MG63 (cell line): ENCODE measurements around the gene SGSM2. TPM values are rescaled to one million over a fixed set of nuclear protein-coding genes. Genes with fewer than 3 reads are reported as not detected.
A peak's percentile ranks its signal among the peaks of the same experiment; 100 is the strongest.

Experiments used
- DNase-seq: peaks from one replicate; pipeline ENCODE4 v3.0.0-alpha.2; 2020
- H3K27me3 ChIP-seq: fragments of 250-450 bp; sonication (Bioruptor Pico); 2 replicates; pipeline ENCODE4 v1.5.1; 2020; ENCODE audit warnings: mild to moderate bottlenecking, moderate library complexity
- H3K36me3 ChIP-seq: fragments of 250-450 bp; sonication (Bioruptor Pico); 2 replicates; pipeline ENCODE4 v1.5.1; 2020; ENCODE audit warnings: mild to moderate bottlenecking, moderate library complexity
- H3K4me3 ChIP-seq: fragments of 250-450 bp; sonication (Bioruptor Pico); 2 replicates; pipeline ENCODE4 v1.5.1; 2020; ENCODE audit warnings: mild to moderate bottlenecking, moderate library complexity
- H3K9me3 ChIP-seq: fragments of 250-450 bp; sonication (Bioruptor Pico); 2 replicates; pipeline ENCODE4 v1.5.1; 2020; ENCODE audit warnings: mild to moderate bottlenecking, moderate library complexity
- total RNA-seq: library from RNA; depleted of rRNA; stranded (reverse); fragments of >200 nt; shearing (Covaris generic); gene quantifications from 2 replicates; pipeline ENCODE4 v1.2.3, GENCODE V29; 2014; ENCODE audit warnings: low replicate concordance

The SGSM2 gene
- total RNA-seq, 1 experiment from 2014 or later, result 9.6 TPM

- H3K9me3 ChIP-seq, result no peaks in the 10 kb centered on the region
Measured at GRCh38 chr17:2319051-2319450, 18.2 kb upstream of the SGSM2 start.

DNA sequence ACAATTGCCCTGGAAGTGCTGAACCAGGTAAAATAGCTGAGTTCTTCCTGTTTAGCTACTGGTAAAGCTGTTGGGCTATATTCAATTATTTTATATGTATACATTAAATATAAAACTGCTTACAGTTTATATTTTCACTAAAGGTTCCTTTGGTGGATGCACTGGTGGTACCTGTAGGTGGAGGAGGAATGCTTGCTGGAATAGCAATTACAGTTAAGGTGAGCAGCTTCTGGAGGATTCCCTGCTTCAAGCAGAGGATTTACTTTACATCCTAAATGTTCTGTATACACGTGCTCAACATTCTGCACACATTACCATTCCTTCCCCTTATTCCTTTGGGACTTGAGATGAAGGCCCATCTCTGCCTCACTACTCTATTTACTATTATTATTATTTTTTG is 15.9 kb upstream of the SGSM2 start:
- Histone ChIP-seq H3K36me3 (peaks cover 39% of the 10 kb centered on the region), H3K9me3 (no peaks in the 10 kb centered on the region)

More at GRCh38 chr17:2319051-2319450, 18.2 kb upstream of the SGSM2 start:
- no peak for DNase-seq
- Histone ChIP-seq H3K4me3 (no peak overlapping the region), H3K27me3 (no peaks in the 10 kb centered on the region), H3K36me3 (peaks cover 20% of the 10 kb centered on the region)

GRCh38 chr17:2323629-2324314 is 13.5 kb upstream of the SGSM2 start:
- Histone ChIP-seq H3K36me3 (peaks cover 46% of the 10 kb centered on the region), H3K9me3 (no peaks in the 10 kb centered on the region), H3K4me3 (no peak overlapping the region), H3K27me3 (no peaks in the 10 kb centered on the region)
- DNase-seq, result no peak

More for the DNA sequence above, 15.9 kb upstream of the SGSM2 start:
- H3K4me3 ChIP-seq, result no peak overlapping the region
- DNase-seq, result no peak
- H3K27me3 ChIP-seq, result no peaks in the 10 kb centered on the region

DNA sequence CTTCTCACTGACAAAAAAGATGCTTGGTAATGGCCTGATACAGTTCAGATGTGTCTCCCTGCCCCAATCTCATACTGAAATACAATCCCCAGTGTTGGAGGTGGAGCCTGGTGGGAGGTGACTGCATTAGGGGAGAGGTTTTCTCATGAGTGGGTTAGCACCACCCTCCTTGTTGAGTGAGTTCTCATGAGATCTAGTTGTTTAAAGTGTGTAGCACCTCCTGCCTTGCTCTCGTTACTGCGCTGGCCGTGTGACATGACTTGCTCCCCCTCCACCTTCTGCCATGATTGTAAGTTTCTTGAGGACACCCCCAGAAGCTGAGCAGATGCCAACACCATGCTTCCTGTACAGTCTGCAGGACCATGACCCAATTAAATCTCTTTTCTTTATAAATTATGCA is 6.0 kb upstream of the SGSM2 start:
- H3K9me3 ChIP-seq, result no peaks in the 10 kb centered on the region
- no peaks in the 10 kb centered on the region for H3K27me3 ChIP-seq
- H3K36me3 ChIP-seq, result peaks cover 73% of the 10 kb centered on the region
- DNase-seq, result no peak
- H3K4me3 ChIP-seq, result no peak overlapping the region

DNA sequence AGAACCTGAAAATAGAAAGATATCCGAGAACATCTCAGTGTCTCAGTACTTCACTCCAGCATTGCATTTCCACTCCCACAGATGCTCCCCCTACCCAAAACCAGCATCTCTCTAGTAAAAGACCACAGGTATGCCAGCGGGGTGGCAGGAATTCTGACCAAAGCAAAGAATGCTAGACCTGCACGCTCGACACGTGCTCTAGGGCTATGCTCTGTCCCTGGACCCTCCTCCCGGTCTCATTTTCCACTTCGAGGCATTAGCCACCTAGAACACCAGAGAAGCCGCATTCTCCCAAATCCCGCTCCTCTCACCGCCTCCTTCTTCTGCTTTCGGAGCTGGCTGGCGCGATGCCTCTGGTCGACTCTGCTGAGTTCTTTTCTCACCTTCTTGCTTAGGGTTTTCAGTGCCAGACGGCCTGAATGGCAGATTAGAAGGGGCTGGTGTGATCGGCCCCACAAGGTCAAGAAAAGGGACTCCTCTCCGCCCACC is 1.5 kb upstream of the SGSM2 start:
- no peak for DNase-seq
- Histone ChIP-seq H3K9me3 (no peaks in the 10 kb centered on the region), H3K27me3 (no peaks in the 10 kb centered on the region), H3K36me3 (peaks cover 50% of the 10 kb centered on the region), H3K4me3 (peak overlapping the region; percentile 90)

DNA sequence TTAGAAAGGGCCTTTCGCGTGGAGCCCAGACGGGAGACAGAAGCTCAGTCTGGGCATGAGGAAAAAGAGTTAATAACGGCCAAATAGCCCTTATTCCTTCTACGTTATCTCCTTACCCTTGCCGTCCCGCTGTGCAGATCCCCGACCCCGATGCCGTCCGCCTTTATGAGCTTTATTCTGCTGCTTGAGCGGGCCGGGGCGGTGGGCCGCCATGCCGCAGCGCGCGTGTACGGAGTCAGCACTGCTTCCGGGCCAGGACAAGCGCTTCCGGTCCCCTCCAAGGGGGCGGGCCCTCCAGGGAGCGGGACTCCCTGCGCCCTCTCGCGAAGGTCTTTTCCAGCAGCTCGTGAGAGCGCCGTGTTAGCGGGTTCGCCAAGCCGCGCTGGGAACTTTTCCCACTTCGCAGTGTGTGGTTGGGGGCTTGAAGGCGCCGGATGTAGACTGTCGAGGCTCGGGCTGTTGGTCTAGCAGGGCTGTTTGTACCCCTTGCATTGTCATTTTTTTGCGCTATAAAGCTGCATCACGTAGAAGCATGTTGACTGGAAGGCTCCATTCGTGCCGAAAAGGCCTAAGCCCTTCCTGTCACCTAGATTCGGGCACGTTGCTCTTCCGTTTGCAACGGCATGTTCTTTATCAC is 968 bp upstream of the SGSM2 start, which contains the start of gene TSR1:
Gene TSR1, minus strand, starts transcription at position 243 of the 637 bp plus-strand sequence. Its CDS starts 30 bp downstream, at position 213.
- H3K9me3 ChIP-seq, result no peaks in the 10 kb centered on the region
- DNase-seq, result peak; percentile 90
- peaks cover 44% of the 10 kb centered on the region for H3K36me3 ChIP-seq
- H3K27me3 ChIP-seq, result no peaks in the 10 kb centered on the region
- H3K4me3 ChIP-seq, result peak within 1 kb of the TSS; percentile 90

DNA sequence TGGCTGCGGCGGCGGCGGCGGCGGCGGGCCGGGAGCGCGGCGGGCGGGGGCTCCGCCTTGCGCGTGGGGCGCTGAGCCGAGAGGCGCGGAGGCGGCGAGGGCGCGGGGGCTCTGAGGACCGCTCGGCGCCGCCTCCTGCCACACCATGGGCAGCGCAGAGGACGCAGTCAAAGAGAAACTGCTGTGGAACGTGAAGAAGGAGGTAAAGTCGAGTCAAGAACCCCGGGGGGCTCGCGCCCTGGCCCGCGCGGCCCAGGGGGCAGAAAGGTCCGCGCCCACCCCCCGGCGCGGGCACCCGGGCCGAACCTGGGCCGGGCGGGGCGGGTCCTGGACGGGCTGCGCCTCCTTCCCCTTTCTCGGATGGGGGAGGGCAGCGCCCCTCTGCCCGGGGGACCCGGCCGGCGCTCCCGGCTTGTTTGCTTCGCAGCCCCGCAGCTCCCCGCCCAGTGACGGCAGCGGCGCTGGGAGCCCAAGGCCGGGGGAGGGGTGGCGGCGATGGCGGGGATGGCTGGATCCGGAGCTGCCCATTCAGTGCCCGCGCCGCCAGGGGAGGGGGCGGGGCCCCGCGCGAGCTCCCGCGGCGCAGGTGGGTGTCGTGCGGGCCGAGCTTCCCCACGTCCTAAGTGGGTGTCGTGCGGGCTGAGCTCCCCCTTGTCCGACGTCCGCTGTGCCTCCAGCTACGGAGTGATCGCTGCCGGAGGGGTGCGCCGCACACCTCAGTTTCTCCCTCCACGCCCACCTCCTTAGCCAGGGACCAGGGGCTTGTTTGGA is 428 bp downstream of the SGSM2 start:
- no peaks in the 10 kb centered on the region for H3K9me3 ChIP-seq

GRCh38 chr17:2338315-2338657 is 985 bp downstream of the SGSM2 start:
- peaks cover 26% of the 10 kb centered on the region for H3K36me3 ChIP-seq
- DNase-seq, result no peak
- no peaks in the 10 kb centered on the region for H3K27me3 ChIP-seq
- H3K9me3 ChIP-seq, result no peaks in the 10 kb centered on the region
- peak overlapping the region; percentile 90 for H3K4me3 ChIP-seq

More for the DNA sequence above, 428 bp downstream of the SGSM2 start:
- Histone ChIP-seq H3K4me3 (peak overlapping the region; percentile 90), H3K27me3 (no peaks in the 10 kb centered on the region), H3K36me3 (peaks cover 31% of the 10 kb centered on the region)
- peak; percentile 63 for DNase-seq

- no peak overlapping the region for H3K4me3 ChIP-seq
- no peaks in the 10 kb centered on the region for H3K9me3 ChIP-seq
- no peaks in the 10 kb centered on the region for H3K27me3 ChIP-seq
- no peak for DNase-seq
- no peaks in the 10 kb centered on the region for H3K36me3 ChIP-seq
Measured at GRCh38 chr17:2343421-2343820, 6.1 kb downstream of the SGSM2 start.

DNA sequence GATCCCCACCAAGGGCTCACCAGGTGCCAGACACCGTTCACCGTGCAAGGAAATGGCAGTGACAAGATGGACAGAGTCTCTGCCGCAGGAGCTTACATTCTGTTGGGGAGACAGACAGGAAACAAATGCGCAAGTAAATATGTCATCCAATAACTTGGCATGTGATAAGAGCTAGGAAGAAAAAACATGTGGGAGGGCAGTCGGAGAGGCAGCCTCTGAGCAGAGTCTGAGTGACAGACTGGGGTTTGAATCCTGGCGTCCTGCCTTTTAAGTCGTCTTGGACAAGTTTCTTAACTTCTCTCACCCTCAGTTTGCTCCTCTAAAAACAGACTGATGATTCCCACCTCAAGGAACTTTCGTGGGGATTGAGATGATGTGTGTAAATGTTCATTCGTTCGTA is 7.2 kb downstream of the SGSM2 start:
- H3K36me3 ChIP-seq, result no peaks in the 10 kb centered on the region
- H3K9me3 ChIP-seq, result no peaks in the 10 kb centered on the region
- H3K27me3 ChIP-seq, result no peaks in the 10 kb centered on the region
- no peak overlapping the region for H3K4me3 ChIP-seq
- DNase-seq, result no peak

DNA sequence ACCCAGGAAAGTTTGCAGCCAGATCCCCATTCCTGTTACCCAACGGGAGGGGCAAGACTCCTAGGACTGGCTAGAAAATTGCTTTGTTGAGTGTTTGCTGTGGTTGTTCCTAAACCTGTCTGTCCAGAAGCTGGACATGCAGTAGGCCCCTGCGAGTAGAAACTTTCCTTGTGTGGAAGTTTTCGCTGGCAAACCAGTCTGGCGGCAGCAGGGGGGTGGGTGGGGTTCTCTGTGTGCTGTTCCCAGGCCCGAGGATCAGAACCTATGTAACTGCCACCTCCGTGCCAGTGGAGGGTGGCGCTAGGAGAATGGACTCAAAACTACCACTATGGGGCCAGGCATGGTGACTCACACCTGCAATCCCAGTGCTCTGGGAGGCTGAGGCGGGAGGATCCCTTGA is 9.2 kb downstream of the SGSM2 start:
- no peaks in the 10 kb centered on the region for H3K27me3 ChIP-seq

DNA sequence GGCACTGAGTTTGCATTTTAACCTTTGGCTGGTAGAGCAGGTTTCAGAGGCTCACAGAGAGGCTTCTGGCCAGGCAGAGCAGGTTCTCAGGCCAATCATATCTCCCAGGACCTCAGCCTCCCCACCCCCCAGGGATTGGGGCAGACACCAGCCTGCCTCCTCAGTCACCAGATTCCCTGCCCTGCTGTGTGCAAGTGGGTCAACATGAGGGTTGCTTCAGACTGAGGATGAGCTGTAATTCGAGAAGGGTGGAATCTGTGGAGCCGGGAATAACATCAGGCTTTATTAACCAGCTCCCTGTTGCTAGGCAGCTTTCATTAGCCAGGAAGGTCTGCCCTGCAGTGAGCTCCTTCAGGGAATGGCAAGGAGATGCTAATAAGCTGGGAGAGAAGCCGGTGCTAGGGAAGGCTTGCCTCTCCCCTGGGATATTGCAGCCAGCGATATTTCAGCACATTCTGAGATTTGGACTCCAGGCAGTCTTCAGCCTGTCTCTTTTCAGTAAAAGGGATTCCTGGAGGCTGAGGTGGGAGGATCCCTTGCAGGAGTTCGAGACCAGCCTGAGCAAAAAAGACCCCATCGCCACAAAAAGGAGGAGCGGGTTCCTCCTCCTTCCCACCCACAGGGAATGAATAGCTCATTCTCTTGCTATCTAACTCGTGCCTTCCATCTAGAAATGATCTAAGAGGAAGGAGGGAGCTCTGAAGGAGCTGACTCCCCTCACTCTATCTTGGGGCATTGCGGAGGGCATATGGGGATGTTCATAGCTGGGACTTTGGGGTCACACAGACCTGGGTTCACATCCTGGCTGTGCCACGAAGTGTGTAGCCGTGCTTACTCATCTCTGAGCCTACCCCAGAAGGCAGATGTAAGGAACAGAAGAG is 10.7 kb downstream of the SGSM2 start:
- Histone ChIP-seq H3K27me3 (no peaks in the 10 kb centered on the region), H3K4me3 (no peak overlapping the region), H3K36me3 (no peaks in the 10 kb centered on the region), H3K9me3 (no peaks in the 10 kb centered on the region)
- no peak for DNase-seq

More for the DNA sequence above, 9.2 kb downstream of the SGSM2 start:
- no peak for DNase-seq
- Histone ChIP-seq H3K4me3 (no peak overlapping the region), H3K36me3 (no peaks in the 10 kb centered on the region), H3K9me3 (no peaks in the 10 kb centered on the region)

- Histone ChIP-seq H3K4me3 (no peak overlapping the region), H3K27me3 (no peaks in the 10 kb centered on the region), H3K36me3 (no peaks in the 10 kb centered on the region), H3K9me3 (no peaks in the 10 kb centered on the region)
- DNase-seq, result no peak
Measured at GRCh38 chr17:2351269-2351668, 14.0 kb downstream of the SGSM2 start.

DNA sequence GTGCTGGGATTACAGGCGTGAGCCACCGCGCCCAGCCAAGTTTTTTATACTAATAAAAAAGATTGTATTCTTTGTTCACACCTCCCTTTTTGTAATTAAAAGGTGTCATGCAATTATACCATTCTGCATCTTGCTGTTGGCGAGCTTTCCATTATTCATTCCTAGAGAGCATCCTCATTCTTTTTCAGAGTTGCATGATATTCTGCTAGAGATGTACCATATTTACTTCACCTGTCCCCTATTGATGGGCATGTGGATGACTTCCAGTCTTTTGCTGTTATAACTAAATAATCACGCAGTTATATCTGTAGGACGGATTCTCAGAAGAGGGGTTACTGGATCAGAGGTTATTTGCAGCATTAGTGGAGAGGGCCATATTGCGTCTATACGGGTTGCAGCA is 17.0 kb downstream of the SGSM2 start:
- Histone ChIP-seq H3K36me3 (no peaks in the 10 kb centered on the region), H3K9me3 (no peaks in the 10 kb centered on the region), H3K4me3 (no peak overlapping the region), H3K27me3 (no peaks in the 10 kb centered on the region)
- DNase-seq, result no peak

DNA sequence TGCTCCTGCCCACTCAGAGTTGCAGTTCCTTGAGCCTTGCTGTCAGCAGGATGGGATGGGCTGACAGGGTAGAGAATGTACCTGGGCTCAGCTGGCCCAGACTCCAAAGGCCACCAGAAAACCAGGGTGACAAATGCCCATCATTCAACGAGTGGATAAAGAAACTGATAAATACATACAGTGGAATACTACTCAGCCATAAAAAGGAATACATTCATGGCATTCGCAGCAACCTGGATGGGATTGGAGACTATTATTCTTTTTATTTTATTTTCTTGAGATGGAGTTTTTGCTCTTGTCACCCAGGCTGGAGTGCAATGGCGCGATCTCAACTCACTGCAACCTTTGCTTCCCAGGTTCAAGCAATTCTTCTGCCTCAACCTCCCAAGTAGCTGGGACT is 19.9 kb downstream of the SGSM2 start:
- no peak overlapping the region for H3K4me3 ChIP-seq
- no peaks in the 10 kb centered on the region for H3K9me3 ChIP-seq
- H3K27me3 ChIP-seq, result no peaks in the 10 kb centered on the region
- DNase-seq, result no peak
- H3K36me3 ChIP-seq, result no peaks in the 10 kb centered on the region

DNA sequence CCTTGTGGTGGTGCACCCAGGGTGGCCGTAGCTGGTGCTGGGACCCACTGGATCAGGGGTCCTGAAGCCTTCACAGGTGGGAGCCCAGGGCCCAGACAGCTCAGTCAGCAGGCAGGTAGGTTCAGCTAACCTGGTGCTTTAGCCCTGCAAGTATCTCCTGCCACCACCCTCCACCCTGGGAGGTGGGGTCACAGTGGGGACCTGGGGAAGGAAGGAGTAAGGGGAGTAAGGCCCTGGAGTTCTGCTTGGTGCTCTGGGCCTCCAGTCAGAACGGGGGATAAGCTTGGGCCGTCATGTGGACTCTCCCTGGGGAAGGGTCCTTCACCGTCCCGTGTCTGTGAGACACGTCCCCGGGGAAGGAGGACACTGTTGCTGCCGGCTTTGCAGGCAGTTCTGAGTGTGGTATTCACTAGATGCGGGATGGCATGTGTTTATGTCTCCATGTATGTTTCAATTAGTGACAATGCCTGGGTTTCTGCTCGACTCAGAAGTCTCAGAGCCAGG is 20.7 kb downstream of the SGSM2 start:
- Histone ChIP-seq H3K27me3 (no peaks in the 10 kb centered on the region), H3K9me3 (no peaks in the 10 kb centered on the region), H3K4me3 (no peak overlapping the region), H3K36me3 (no peaks in the 10 kb centered on the region)
- DNase-seq, result no peak
